IPS-20b (cell line): ENCODE measurements around the gene SH3PXD2B.

Experiments
- H3K27ac ChIP-seq: one replicate; pipeline ENCODE4 v1.5.1; 2013; ENCODE audit warnings: low read length
- H3K27me3 ChIP-seq: 2 replicates; pipeline ENCODE4 v1.6.1; 2013; ENCODE audit warnings: mild to moderate bottlenecking, low read length, inconsistent platforms; ENCODE audit not compliant: insufficient read depth
- H3K36me3 ChIP-seq: 2 replicates; pipeline ENCODE4 v1.6.1; 2013; ENCODE audit warnings: low read depth, mild to moderate bottlenecking, inconsistent platforms, low read length, moderate library complexity; ENCODE audit not compliant: insufficient read depth
- H3K4me1 ChIP-seq: 2 replicates; pipeline ENCODE4 v1.6.1; 2013; ENCODE audit warnings: mild to moderate bottlenecking, control low read depth, inconsistent platforms, low read length, moderate library complexity; ENCODE audit not compliant: insufficient read depth
- H3K4me3 ChIP-seq: 2 replicates; pipeline ENCODE4 v1.5.1; 2013; ENCODE audit warnings: mild to moderate bottlenecking, low read length, inconsistent platforms
- H3K9ac ChIP-seq: 2 replicates; pipeline ENCODE4 v1.6.1; 2013; ENCODE audit warnings: low read depth, mild to moderate bottlenecking, inconsistent platforms, low read length, moderate library complexity
- H3K9me3 ChIP-seq: 2 replicates; pipeline ENCODE4 v1.6.1; 2013; ENCODE audit warnings: mild to moderate bottlenecking, low read depth, low read length, inconsistent platforms; ENCODE audit not compliant: insufficient read depth

SH3PXD2B gene

GRCh38 chr5:172420235-172420939 lies 33.9 kb downstream of the SH3PXD2B start:
- peaks cover 53% of the 10 kb centered on the region for H3K36me3 ChIP-seq
- H3K27ac ChIP-seq, result no peak overlapping the region
- no peak overlapping the region for H3K4me3 ChIP-seq
- H3K9me3 ChIP-seq, result no peaks in the 10 kb centered on the region
- no peaks in the 10 kb centered on the region for H3K4me1 ChIP-seq
- H3K27me3 ChIP-seq, result no peaks in the 10 kb centered on the region
- no peak overlapping the region for H3K9ac ChIP-seq

DNA sequence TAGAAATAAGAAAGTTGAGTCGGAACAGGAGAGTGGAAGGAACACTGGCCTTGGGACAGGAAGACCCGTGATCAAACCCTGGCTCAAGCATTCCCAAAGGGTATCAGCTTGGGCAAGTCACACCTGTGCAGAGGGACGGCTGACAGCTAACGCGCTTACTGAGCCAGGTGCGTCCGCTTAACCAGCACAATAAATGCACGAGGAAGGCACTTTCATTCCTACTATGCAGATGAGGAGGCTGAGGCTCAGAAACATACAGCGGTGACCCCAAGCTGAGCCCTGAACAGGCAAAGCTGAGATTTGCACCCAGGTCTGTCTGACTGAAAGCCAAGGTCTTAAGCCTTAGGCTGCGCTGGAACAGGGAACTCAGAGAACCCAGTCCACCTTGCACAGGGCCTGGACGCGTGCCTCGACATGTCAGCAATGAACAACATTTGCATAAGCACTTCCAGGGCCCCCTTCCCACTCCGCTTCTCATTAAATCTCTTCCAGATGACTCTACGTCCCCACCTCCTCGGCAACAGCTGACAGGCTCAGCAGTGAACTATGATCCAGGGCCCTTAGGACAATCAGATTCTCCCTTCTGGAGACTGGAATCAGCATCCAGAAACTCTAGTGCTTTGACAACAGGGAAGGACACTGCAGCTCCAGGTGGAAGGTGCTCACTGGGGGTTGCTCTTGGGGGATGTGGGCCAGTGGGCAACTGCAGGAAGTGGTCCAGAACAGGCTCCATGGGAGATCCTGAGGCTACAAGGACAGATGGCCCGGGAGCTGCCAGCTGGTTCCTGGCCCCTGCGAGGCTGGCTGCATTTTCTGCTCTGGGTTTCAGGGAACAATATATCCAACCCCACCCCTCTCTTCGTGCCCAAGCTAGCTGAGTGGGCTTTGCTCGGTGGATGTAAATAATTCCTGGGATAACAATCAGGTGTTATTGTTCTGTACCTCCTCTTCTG lies 35.2 kb downstream of the SH3PXD2B start:
- peaks cover 53% of the 10 kb centered on the region for H3K36me3 ChIP-seq
- H3K9ac ChIP-seq, result no peak overlapping the region
- H3K4me3 ChIP-seq, result no peak overlapping the region
- H3K27me3 ChIP-seq, result no peaks in the 10 kb centered on the region
- H3K4me1 ChIP-seq, result no peaks in the 10 kb centered on the region
- no peak overlapping the region for H3K27ac ChIP-seq
- H3K9me3 ChIP-seq, result no peaks in the 10 kb centered on the region

DNA sequence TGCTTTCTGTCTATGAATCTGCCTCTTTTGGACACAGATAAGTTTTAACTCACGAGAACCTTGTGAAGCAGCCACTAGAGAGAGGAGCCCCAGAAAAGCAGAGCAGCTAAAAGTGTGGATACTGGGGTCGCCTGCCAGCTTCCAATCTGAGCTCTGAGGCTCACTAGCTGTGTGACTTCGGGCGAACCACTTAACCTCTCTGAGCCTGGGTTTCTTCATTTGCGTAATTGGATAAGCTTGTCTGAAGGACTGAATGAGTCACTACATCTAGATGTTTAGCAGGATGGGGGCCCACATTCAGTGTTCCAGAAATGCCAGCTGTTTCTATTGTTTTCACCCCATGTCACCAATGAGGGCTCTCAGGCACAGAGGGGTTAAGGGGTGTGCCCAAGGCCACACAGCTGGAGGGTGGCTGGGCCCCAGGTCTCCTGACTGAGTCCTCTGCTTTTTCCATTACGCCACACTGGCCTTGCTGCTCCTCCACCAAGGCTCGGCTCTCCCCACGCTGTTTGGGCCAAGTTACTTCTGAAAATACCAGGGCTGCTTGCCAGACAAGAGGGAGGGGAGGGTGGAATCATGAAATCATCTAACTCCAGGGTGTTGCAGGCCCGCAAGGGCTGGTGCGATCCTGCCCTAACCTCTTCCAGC lies 36.2 kb downstream of the SH3PXD2B start:
- no peaks in the 10 kb centered on the region for H3K9me3 ChIP-seq
- H3K27me3 ChIP-seq, result no peaks in the 10 kb centered on the region
- H3K4me1 ChIP-seq, result no peaks in the 10 kb centered on the region
- no peak overlapping the region for H3K27ac ChIP-seq
- H3K9ac ChIP-seq, result no peak overlapping the region
- H3K36me3 ChIP-seq, result peaks cover 59% of the 10 kb centered on the region
- no peak overlapping the region for H3K4me3 ChIP-seq

DNA sequence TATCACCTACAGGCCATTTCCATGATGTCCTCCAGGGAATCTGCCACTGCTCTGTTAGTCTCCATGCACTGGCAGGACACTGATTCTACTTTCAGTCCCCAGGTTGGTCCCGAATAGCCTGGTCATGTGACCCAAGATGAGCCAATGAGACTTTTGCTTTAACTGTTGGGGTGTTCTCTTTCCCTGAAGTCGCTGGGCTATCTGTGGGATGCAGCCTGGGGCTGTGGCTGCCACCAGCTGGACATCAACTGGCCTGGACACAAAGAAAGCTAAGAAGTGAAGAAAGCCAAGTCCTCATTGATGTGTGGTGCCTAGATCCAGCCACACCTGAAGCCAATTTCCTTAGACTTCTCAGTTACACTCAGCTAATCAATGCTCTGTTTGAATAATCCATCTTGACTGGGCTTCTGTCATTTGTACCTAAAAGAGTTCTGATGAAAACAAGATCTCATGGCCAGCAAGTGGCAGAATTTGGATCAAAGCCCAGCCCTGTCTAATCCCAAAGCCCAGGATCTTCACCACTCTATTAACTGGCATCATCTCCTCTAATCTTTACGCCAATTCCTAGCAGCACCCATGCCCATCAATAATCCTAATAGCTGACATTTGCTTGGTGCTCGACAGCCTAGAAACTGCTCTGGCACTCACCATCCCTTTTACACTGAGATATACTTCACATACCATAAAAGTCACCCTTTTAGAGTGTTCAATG lies 37.0 kb downstream of the SH3PXD2B start:
- Histone ChIP-seq H3K9me3 (no peaks in the 10 kb centered on the region), H3K9ac (no peak overlapping the region), H3K4me1 (no peaks in the 10 kb centered on the region), H3K27me3 (no peaks in the 10 kb centered on the region), H3K36me3 (peaks cover 53% of the 10 kb centered on the region), H3K4me3 (no peak overlapping the region), H3K27ac (no peak overlapping the region)

- Histone ChIP-seq H3K27ac (no peak overlapping the region), H3K4me3 (no peak overlapping the region), H3K9me3 (no peaks in the 10 kb centered on the region), H3K9ac (no peak overlapping the region), H3K36me3 (peaks cover 42% of the 10 kb centered on the region), H3K27me3 (no peaks in the 10 kb centered on the region), H3K4me1 (no peaks in the 10 kb centered on the region)
Observed at GRCh38 chr5:172415362-172416275, 38.7 kb downstream of the SH3PXD2B start.

DNA sequence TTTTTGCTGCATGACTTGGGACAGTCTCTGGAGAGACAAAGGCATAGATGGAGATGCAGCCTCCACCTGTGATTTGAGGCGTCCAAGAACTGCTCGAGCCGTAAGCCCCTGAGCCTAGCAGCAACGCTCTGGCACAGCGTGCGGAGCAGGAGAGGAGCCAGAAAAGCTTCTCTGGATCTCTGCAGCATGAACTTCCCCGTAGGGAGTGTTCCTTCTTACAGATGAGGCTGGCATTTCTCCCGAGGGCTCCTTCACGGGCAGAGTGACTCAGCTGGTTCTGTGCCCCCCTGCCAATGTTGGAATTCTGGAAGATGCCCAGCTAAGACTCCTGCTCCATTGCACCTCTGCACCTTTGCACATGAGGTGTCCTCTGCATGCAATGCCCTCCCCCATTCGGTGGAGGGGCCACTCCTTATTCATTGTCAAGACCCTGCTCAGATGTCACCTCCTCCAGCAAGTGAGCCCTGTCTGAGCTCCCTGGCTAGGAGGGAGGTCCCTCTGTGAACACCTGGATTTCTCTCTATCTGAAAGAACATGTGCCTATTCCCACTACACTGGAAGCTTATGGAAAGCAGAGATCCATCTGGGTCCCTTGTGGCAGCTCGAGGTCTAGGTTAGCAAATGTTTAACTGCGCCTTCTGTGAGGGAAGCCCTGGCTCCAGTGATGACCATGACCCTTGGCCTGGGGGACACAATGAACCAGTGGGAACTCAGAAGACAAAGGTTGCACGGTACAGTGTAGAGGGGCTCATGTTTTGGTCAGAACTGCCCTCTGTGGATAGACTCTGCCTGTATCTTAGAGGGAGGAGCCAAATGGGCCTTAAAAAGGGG lies 39.6 kb downstream of the SH3PXD2B start:
- Histone ChIP-seq H3K9me3 (no peaks in the 10 kb centered on the region), H3K4me3 (no peak overlapping the region), H3K9ac (no peak overlapping the region), H3K27me3 (no peaks in the 10 kb centered on the region), H3K4me1 (no peaks in the 10 kb centered on the region), H3K36me3 (peaks cover 42% of the 10 kb centered on the region), H3K27ac (no peak overlapping the region)

GRCh38 chr5:172413601-172414171 lies 40.6 kb downstream of the SH3PXD2B start:
- H3K9ac ChIP-seq, result no peak overlapping the region
- H3K4me3 ChIP-seq, result no peak overlapping the region
- H3K36me3 ChIP-seq, result peaks cover 32% of the 10 kb centered on the region
- no peak overlapping the region for H3K27ac ChIP-seq
- H3K27me3 ChIP-seq, result no peaks in the 10 kb centered on the region
- no peaks in the 10 kb centered on the region for H3K9me3 ChIP-seq
- H3K4me1 ChIP-seq, result no peaks in the 10 kb centered on the region

DNA sequence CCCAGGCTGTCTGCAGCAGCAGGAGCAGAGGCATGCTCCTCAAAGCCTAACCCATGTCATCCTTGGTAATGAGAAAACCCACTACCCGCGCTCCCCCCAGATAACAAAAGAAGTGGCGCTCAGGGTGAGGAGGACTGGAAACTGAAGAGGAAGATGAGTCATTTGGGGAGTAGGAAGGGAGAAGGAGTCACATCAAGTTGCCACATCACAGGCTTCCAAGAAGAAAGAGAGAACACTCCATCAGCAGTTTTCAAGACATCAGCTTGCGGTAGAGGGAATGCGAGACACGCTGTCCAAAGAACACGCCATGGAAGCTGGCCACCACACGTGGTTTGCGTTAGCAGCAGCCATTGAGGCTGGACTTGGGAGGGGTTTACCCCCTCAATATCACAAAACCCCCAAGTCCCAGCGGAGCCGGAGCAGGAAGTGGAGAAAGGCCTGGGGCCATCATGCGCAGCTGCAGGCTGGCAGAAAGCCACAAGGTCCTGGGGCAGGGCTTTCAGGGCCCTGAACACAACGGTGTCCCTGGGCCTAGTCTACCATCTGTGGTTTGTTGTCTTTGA lies 41.5 kb downstream of the SH3PXD2B start:
- Histone ChIP-seq H3K36me3 (peaks cover 26% of the 10 kb centered on the region), H3K4me3 (no peak overlapping the region), H3K9ac (no peak overlapping the region), H3K9me3 (no peaks in the 10 kb centered on the region), H3K4me1 (no peaks in the 10 kb centered on the region), H3K27ac (no peak overlapping the region), H3K27me3 (no peaks in the 10 kb centered on the region)

DNA sequence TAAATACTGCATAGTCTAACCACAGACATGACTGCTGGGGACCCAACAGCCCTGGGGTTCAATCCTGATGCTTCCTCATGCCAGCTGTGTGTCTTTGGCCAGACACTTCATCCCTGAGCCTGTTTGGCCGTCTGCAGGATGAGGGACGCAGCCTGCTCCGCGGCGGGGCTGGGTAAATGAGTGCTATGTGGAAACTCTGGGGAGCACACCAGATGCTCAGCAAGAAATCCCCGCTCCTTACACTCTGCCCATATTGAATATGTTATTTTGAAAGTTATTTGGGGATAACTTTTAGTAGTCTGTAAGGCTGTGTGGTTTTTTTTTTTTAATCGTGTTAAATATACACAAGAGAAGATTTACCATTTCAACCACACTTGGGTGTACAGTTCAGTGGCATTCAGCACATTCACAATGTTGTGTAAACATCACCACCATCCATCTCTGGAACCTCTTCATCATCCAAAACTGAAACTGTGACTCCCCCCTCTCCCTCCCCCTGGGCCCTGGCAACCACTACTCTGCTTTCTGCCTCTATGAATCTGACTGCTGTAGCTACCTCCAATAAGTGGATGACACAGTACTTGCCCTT lies 42.7 kb downstream of the SH3PXD2B start:
- Histone ChIP-seq H3K27me3 (no peaks in the 10 kb centered on the region), H3K4me1 (no peaks in the 10 kb centered on the region), H3K36me3 (peaks cover 31% of the 10 kb centered on the region), H3K4me3 (no peak overlapping the region), H3K9me3 (no peaks in the 10 kb centered on the region), H3K9ac (no peak overlapping the region), H3K27ac (no peak overlapping the region)
